PFSK-1 (cell line): ENCODE results near the gene TBPL2.
A peak's percentile ranks its signal among the peaks of the same experiment; 100 is the strongest.

ENCODE experiments used
- FOXP2 ChIP-seq: optimal IDR thresholded peaks from 2 replicates; pipeline ENCODE3; 2011; ENCODE audit warnings: borderline replicate concordance, control low read depth, inconsistent platforms; ENCODE audit not compliant: insufficient read depth; ENCODE audit errors: extremely low read length, extremely low read depth
- POLR2AphosphoS5 ChIP-seq: IDR thresholded peaks from 2 replicates; pipeline ENCODE4 v1.6.1; 2012; ENCODE audit warnings: low read depth, mild to moderate bottlenecking, control low read depth, low read length, moderate library complexity
- REST ChIP-seq, 2 experiments: IDR thresholded peaks; 2 replicates each; pipeline versions ENCODE4 v1.6.1 to v1.8.0; 2011 to 2012; ENCODE audit warnings: low read depth in 2 of 2, low read length in 2 of 2, control low read depth in 1 of 2, inconsistent platforms in 1 of 2, mild to moderate bottlenecking in 1 of 2, moderate library complexity in 1 of 2; ENCODE audit not compliant: insufficient read depth in 1 of 2
- SIN3A ChIP-seq: IDR thresholded peaks from 2 replicates; pipeline ENCODE4 v1.6.1; 2012; ENCODE audit warnings: mild to moderate bottlenecking, low read length, moderate library complexity, borderline replicate concordance; ENCODE audit not compliant: insufficient read depth
- TAF1 ChIP-seq: IDR thresholded peaks from 2 replicates; pipeline ENCODE4 v1.6.1; 2012; ENCODE audit warnings: low read length, control low read depth, borderline replicate concordance; ENCODE audit not compliant: insufficient read depth

The TBPL2 gene

DNA sequence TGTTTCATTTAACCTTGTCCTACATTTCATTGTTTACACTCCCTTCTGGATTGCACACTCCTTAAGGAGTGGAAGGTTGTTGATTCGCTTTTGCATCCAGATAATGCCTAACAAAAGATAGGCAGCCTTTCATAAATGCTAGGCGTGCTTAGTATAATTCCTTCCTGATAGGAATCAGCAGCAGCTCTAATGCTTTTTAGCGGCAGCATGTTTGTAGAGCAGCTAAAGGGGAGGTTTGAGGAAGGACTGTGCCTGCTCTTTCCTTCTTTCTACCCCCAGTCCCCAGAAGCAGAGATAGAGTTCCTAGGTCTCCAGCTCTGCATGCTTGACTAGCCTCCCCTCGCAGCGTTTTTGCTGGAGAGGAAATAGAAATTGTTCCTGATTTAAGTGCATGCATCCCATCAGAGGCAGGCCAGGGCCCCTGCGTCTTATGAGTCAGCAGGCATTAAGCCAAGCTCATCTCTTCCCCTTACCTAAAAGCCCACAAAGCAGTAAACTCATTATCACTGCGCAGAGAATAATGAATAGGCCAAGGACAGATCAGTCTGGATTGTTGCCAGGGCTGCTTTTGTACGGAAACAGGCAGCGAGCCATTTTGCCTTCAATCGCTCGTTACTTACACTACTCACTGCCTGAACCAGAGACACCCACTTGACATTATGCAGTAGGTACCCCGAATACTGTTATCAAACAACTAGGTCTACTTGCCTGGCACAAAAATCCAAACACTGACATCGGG is 14.0 kb upstream of the TBPL2 start:
- TF ChIP-seq TAF1: peak; percentile 48; the same call in 1 of the 2 replicates
- peak in 1 of 2 experiments; percentile 52; a peak in 1 of 4 replicates for TF ChIP-seq REST (IDR thresholded peaks at IDR 0.05; ENCODE audit: insufficient read depth in 1 of 2, low read depth in 2 of 2, low read length in 2 of 2)
- peak; percentile 64 for TF ChIP-seq FOXP2
- 0 out of 2 replicates have a peak, but pooled peaks have one; percentile 34 for TF ChIP-seq POLR2AphosphoS5
- 0 out of 2 replicates have a peak, but pooled peaks have one; percentile 53 for TF ChIP-seq SIN3A

GRCh38 chr14:55451950-55452349 is 11.5 kb upstream of the TBPL2 start:
- TF ChIP-seq FOXP2 (no peak), TAF1 (no peak), POLR2AphosphoS5 (no peak), SIN3A (no peak), REST (IDR thresholded peaks at IDR 0.05; ENCODE audit: insufficient read depth in 1 of 2, low read depth in 2 of 2, low read length in 2 of 2) (no peak)

GRCh38 chr14:55451398-55451797 is 11.0 kb upstream of the TBPL2 start:
- no peak for TF ChIP-seq SIN3A
- TF ChIP-seq REST (IDR thresholded peaks at IDR 0.05; ENCODE audit: insufficient read depth in 1 of 2, low read depth in 2 of 2, low read length in 2 of 2): no peak

GRCh38 chr14:55450987-55451386 is 10.6 kb upstream of the TBPL2 start:
- no peak for TF ChIP-seq TAF1
- TF ChIP-seq POLR2AphosphoS5: no peak

DNA sequence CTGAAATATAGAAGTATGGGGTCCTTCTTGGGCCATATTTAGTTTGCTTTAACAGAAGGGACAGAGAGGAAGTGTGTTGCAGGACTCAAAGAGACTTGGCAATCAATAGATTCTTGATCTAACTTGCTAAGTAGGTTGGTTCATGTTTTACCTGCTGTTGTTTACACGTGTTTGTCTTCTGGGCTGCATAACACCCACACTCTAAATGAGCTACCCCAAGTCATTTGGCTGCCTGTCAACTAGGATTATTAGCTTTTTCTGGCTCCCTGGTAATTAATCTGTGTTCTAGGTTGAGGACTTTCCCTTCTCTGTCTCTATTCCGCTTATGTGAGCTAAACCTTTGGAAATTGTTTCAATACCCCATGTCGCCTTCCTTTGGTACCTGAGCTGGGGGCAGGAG is 10.1 kb upstream of the TBPL2 start:
- TF ChIP-seq POLR2AphosphoS5 (no peak), FOXP2 (no peak), REST (IDR thresholded peaks at IDR 0.05; ENCODE audit: insufficient read depth in 1 of 2, low read depth in 2 of 2, low read length in 2 of 2) (no peak), TAF1 (no peak), SIN3A (no peak)
